Activated T-cell treated with anti-CD3 and anti-CD28 coated beads, Interleukin-2, amount 50 U/mL, for 24 hours (primary cell): ENCODE measurements around the gene PAFAH1B2.

ENCODE experiments used
- DNase-seq: peaks from one replicate; pipeline ENCODE4 v3.0.0-alpha.2; 2020
- H3K27ac Mint-ChIP-seq: 2 replicates; pipeline ENCODE4 v1.8.0; 2020; ENCODE audit warnings: mild to moderate bottlenecking, mixed read lengths
- H3K27me3 Mint-ChIP-seq: 2 replicates; pipeline ENCODE4 v1.8.0; 2020; ENCODE audit warnings: mixed read lengths
- H3K36me3 Mint-ChIP-seq: 2 replicates; pipeline ENCODE4 v1.8.0; 2020; ENCODE audit warnings: low read depth, mixed read lengths
- H3K4me1 Mint-ChIP-seq: 2 replicates; pipeline ENCODE4 v1.8.0; 2020; ENCODE audit warnings: low read depth, mixed read lengths
- H3K4me3 Mint-ChIP-seq: 2 replicates; pipeline ENCODE4 v1.8.0; 2020; ENCODE audit warnings: mild to moderate bottlenecking, moderate library complexity, mixed read lengths
- H3K9me3 Mint-ChIP-seq: 2 replicates; pipeline ENCODE4 v1.8.0; 2020; ENCODE audit warnings: mixed read lengths

Gene PAFAH1B2

GRCh38 chr11:117195761-117196160 lies 51.7 kb downstream of the PAFAH1B2 start:
- H3K4me1 Mint-ChIP-seq = no peaks in the 10 kb centered on the region
- H3K4me3 Mint-ChIP-seq = no peak overlapping the region
- DNase-seq = no peak
- peaks cover 23% of the 10 kb centered on the region for H3K36me3 Mint-ChIP-seq
- no peak overlapping the region for H3K27ac Mint-ChIP-seq
- no peaks in the 10 kb centered on the region for H3K9me3 Mint-ChIP-seq
- H3K27me3 Mint-ChIP-seq = no peaks in the 10 kb centered on the region

DNA sequence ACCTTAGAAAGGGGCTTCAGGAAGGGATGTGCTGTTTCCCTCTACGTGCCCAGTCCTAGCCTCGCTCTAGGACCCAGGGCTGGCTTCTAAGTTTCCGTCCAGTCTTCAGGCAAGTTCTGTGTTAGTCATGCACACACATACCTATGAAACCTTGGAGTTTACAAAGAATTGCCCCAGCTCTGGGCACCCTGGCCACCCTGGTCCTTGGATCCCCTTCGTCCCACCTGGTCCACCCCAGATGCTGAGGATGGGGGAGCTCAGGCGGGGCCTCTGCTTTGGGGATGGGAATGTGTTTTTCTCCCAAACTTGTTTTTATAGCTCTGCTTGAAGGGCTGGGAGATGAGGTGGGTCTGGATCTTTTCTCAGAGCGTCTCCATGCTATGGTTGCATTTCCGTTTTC lies 52.9 kb downstream of the PAFAH1B2 start:
- H3K36me3 Mint-ChIP-seq = peaks cover 20% of the 10 kb centered on the region
- H3K27me3 Mint-ChIP-seq = no peaks in the 10 kb centered on the region
- no peak for DNase-seq
- H3K4me3 Mint-ChIP-seq = no peak overlapping the region
- no peaks in the 10 kb centered on the region for H3K4me1 Mint-ChIP-seq
- no peak overlapping the region for H3K27ac Mint-ChIP-seq
- H3K9me3 Mint-ChIP-seq = no peaks in the 10 kb centered on the region

DNA sequence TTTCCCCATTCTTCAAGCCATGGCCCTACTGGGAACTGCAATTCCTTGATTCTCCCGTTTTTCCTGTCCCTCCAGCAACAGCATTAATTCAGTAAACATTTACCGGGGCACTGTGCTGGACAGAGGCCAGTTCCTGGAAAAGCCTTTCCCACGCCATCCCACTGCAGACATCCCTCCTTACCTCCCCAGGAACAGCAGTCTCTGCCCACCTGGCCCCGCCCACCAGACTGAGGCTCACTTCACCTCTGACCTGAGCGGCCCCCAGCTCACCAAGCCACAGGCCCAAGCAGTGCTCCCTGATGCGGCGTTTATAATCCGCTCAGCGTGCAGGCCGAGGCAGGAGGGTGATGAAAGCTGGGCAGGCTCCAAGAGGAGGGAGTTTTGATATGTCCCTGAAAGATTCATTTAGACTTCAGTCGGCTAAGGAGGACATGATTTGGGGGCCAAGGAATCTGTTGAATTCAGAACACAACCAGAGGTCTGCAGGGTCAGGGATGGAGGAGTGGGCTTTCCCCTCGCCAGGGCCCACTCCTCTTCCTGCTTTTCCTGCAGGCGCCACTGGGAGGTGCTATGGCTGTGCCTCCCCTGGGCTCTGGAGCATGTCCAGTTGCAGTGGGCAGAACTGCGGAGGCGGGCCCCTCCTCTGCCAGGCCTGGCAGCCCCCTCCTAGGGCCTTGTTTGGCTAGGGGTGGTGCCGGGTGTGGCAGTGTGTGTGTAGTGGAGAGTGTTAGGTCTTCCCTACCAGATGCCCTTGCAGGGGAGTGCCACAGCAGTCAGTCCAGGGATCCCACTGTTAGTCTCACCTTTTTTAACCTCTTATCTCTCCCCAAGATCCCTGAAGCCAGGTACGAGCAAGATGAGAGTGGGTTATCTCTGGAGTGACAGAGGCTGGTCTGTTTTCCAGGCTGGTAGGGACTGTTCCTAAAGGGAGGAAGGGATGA lies 53.7 kb downstream of the PAFAH1B2 start:
- Mint-ChIP-seq H3K36me3 (peaks cover 14% of the 10 kb centered on the region), H3K27ac (peak overlapping the region; percentile 19), H3K4me3 (no peak overlapping the region), H3K9me3 (no peaks in the 10 kb centered on the region), H3K27me3 (no peaks in the 10 kb centered on the region), H3K4me1 (no peaks in the 10 kb centered on the region)
- DNase-seq = no peak

DNA sequence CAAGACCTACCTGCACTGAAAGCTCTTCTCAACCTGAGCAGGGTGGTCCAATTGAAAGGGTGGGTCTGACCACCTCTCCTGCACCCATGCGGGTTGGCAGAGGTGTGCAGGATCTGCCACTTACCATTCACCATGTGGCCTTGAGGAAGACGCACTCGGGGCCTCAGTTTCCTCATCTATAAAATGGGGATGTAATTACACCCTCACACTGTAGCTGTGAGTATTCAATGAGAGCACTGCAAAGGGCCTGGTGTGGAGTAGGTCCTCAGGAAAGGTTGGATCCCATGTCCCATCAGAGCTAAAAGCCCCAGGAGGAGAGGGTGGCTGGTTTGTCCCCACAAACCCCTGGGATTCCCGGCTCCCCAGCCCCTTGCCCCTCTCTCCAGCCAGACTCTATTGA lies 54.5 kb downstream of the PAFAH1B2 start:
- Mint-ChIP-seq H3K4me3 (no peak overlapping the region), H3K27me3 (no peaks in the 10 kb centered on the region), H3K9me3 (no peaks in the 10 kb centered on the region), H3K27ac (no peak overlapping the region), H3K36me3 (peaks cover 17% of the 10 kb centered on the region), H3K4me1 (no peaks in the 10 kb centered on the region)
- DNase-seq = no peak

- DNase-seq = no peak
- H3K27ac Mint-ChIP-seq = peak within 1 kb of the TSS; percentile 50
- no peaks in the 10 kb centered on the region for H3K27me3 Mint-ChIP-seq
- H3K9me3 Mint-ChIP-seq = no peaks in the 10 kb centered on the region
- H3K4me1 Mint-ChIP-seq = no peaks in the 10 kb centered on the region
- H3K36me3 Mint-ChIP-seq = peaks cover 24% of the 10 kb centered on the region
- no peak within 1 kb of the TSS for H3K4me3 Mint-ChIP-seq
Measured at GRCh38 chr11:117199053-117199915, 55.2 kb downstream of the PAFAH1B2 start, which contains the start of gene TAGLN. Gene TAGLN (plus strand): TSS chr11:117199370. CDS start chr11:117203014, 3,644 bp downstream.

- H3K36me3 Mint-ChIP-seq = peaks cover 32% of the 10 kb centered on the region
- no peak for DNase-seq
- H3K27ac Mint-ChIP-seq = peak overlapping the region; percentile 50
- H3K27me3 Mint-ChIP-seq = no peaks in the 10 kb centered on the region
- no peaks in the 10 kb centered on the region for H3K9me3 Mint-ChIP-seq
- no peaks in the 10 kb centered on the region for H3K4me1 Mint-ChIP-seq
- H3K4me3 Mint-ChIP-seq = no peak overlapping the region
Measured at GRCh38 chr11:117199916-117200812, 56.1 kb downstream of the PAFAH1B2 start.

DNA sequence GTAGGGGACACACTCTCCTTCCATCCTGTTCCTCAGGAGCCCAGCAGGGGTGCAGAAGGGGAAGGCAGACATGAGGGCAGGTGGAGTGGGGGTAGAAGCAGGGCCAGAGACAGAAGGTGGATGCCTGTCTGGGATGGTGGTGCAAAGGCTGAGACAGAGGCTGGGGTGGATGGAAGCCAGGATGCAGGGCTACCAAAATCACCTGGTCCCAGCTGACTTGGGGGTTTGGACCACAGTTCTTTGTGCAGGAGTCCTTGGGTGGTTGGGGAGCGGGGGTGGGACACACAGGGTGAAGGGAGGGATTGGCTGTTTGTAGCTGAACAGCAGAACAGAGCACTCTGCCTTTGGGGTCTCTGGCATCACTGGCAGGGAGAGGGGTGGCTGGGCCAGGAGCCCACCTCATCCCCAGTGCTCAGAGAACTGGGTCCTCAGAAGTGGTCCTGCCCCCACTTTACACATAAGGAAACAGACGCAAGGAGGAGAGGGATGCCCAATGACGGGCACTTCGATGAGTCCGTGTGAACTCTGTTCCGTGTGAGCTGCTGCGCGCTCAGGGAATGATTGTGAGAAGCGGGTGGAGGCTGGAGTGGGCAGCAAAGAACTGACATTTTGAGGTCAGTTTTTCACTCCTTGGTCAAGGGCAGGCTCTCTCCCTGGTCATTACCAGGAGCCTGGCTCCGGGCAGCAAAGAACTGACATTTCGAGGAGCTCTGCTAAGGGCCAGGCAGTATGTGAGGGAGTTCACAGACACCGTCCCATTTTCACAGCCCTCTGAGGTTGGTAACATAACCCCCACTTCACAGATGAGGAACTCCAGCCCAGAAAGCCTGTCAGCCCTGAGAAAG lies 56.9 kb downstream of the PAFAH1B2 start:
- no peak for DNase-seq
- H3K27ac Mint-ChIP-seq = peak overlapping the region; percentile 19
- H3K36me3 Mint-ChIP-seq = peaks cover 41% of the 10 kb centered on the region

GRCh38 chr11:117201658-117202305 lies 57.7 kb downstream of the PAFAH1B2 start:
- DNase-seq = no peak
- H3K27ac Mint-ChIP-seq = peak overlapping the region; percentile 55
- no peaks in the 10 kb centered on the region for H3K4me1 Mint-ChIP-seq
- no peak overlapping the region for H3K4me3 Mint-ChIP-seq
- H3K9me3 Mint-ChIP-seq = no peaks in the 10 kb centered on the region
- peaks cover 43% of the 10 kb centered on the region for H3K36me3 Mint-ChIP-seq
- H3K27me3 Mint-ChIP-seq = no peaks in the 10 kb centered on the region

More for the DNA sequence above, 56.9 kb downstream of the PAFAH1B2 start:
- Mint-ChIP-seq H3K4me3 (no peak overlapping the region), H3K27me3 (no peaks in the 10 kb centered on the region), H3K4me1 (no peaks in the 10 kb centered on the region), H3K9me3 (no peaks in the 10 kb centered on the region)

DNA sequence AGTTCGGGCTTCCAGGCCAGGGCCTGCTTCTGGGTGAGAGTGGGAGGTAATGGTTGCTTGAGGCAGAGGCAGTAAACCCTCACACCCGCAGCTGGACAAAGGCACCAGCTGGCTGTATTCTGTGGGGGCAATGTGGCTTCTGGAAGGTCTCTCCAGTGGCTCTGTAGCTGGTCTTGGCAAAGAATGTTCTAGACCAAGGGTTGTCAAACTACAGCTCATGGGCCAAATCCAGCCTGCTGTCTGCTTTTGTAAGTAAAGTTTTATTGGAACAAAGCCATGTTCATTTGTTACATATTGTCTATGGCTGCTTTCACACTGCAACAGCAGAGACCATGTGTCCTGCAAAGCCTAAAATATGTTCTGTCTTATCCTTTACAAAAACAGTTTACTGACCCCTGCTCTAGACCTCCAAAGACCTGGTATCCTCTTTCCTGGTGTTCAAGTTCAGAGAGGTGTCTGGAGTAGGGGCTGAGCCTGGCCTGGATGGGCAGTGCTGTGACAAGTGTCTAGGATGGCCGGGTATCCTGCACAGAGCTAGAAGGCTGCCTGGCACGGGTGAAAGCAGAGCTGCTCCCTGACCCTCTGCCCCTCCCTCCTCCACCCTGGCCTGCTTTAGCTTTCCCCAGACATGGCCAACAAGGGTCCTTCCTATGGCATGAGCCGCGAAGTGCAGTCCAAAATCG lies 58.4 kb downstream of the PAFAH1B2 start:
- Mint-ChIP-seq H3K4me3 (no peak overlapping the region), H3K27me3 (no peaks in the 10 kb centered on the region), H3K4me1 (no peaks in the 10 kb centered on the region), H3K9me3 (no peaks in the 10 kb centered on the region), H3K36me3 (peaks cover 41% of the 10 kb centered on the region), H3K27ac (peak overlapping the region; percentile 55)
- DNase-seq = no peak

- Mint-ChIP-seq H3K36me3 (peaks cover 39% of the 10 kb centered on the region), H3K27ac (peak overlapping the region; percentile 55), H3K9me3 (no peaks in the 10 kb centered on the region), H3K4me1 (no peaks in the 10 kb centered on the region), H3K27me3 (no peaks in the 10 kb centered on the region), H3K4me3 (no peak overlapping the region)
- DNase-seq = no peak
Measured at GRCh38 chr11:117203069-117203407, 59.0 kb downstream of the PAFAH1B2 start.

DNA sequence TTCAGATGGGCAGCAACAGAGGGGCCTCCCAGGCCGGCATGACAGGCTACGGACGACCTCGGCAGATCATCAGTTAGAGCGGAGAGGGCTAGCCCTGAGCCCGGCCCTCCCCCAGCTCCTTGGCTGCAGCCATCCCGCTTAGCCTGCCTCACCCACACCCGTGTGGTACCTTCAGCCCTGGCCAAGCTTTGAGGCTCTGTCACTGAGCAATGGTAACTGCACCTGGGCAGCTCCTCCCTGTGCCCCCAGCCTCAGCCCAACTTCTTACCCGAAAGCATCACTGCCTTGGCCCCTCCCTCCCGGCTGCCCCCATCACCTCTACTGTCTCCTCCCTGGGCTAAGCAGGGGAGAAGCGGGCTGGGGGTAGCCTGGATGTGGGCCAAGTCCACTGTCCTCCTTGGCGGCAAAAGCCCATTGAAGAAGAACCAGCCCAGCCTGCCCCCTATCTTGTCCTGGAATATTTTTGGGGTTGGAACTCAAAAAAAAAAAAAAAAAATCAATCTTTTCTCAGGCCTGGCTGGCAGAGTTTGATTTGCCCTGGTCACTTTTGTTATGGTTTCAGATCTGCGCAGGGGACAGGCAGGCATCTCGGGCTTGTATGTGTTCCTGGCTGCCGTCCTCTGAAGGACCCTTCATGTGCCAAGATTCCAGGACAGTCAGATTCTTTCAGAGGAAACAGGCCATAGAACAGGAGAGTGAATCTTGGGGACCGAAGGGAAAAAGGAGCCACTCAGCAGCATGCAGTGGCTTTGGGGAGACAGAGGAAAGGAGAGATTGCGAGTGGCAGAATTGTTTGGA lies 60.4 kb downstream of the PAFAH1B2 start:
- no peak for DNase-seq
- peak overlapping the region; percentile 5 for H3K27ac Mint-ChIP-seq
- H3K36me3 Mint-ChIP-seq = peaks cover 46% of the 10 kb centered on the region
- H3K4me1 Mint-ChIP-seq = no peaks in the 10 kb centered on the region
- H3K4me3 Mint-ChIP-seq = no peak overlapping the region
- no peaks in the 10 kb centered on the region for H3K27me3 Mint-ChIP-seq
- no peaks in the 10 kb centered on the region for H3K9me3 Mint-ChIP-seq

DNA sequence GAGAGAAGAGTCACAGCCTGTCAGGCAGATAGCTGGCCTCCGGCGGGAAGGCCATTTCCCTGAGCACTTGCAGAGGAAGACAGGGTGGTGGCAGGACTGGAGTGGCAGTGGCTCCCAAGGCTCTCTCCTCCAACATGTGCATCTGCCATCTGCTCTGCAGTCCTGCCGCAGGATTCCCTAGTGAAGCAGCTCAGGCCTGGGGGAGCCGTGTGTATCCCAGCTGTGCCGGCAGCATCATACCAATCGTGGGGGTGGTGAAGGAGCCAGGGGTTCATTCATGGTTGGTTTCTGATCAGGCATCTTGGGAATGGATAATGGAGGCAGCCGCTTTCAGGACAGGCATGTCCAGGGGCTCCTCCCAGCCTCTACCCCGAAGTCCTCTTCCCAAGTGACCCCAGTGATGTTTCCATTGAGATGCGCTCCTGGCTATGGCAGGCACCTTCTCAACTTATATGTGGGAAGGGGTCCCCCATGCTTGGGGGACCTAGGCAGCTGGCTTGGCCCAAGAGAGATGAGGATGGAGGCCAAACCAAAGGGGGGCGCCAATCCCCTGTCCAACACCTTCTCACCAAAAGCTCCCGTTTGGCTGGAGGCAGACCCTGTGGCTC lies 61.2 kb downstream of the PAFAH1B2 start:
- peak overlapping the region; percentile 45 for H3K27ac Mint-ChIP-seq
- H3K36me3 Mint-ChIP-seq = peaks cover 51% of the 10 kb centered on the region
- H3K27me3 Mint-ChIP-seq = no peaks in the 10 kb centered on the region
- no peak overlapping the region for H3K4me3 Mint-ChIP-seq
- no peaks in the 10 kb centered on the region for H3K4me1 Mint-ChIP-seq
- H3K9me3 Mint-ChIP-seq = no peaks in the 10 kb centered on the region
- no peak for DNase-seq
